K562 (cell line): Measurements from ENCODE around the gene VSTM2B. TPM values are rescaled to one million over a fixed set of nuclear protein-coding genes. Genes with fewer than 3 reads are reported as not detected.

Experiments used
- ATAC-seq: fragments of 200-7000 bp; cut with Tn5 transposase; 3 replicates; pipeline ENCODE4 v1.9.1; 2020; ENCODE audit warnings: moderate library complexity
- BruUV-seq: library from RNA; stranded (reverse); fragments of 400-500 nt; replicated peaks from 2 replicates; lab custom pipeline; 2021; lab: Mats Ljungman, UMichigan
- CTCF ChIA-PET: fragments of 300-600 bp; formaldehyde crosslinking; extraction: SDS; loops from one replicate; lab custom pipeline; 2021; ENCODE audit warnings: low intra/inter-chr PET ratio; lab: Yijun Ruan, JAX
- POLR2A ChIA-PET: fragments of 300-600, 350-650 bp; sonication (Branson Sonifier 250); formaldehyde crosslinking; extraction: SDS; loops from one replicate; lab custom pipeline; 2021; ENCODE audit warnings: antibody characterized with exemption, inconsistent platforms; lab: Yijun Ruan, JAX
- DNase-seq, 4 experiments: peaks; one replicate each; pipeline versions ENCODE4 v3.0.0 to v3.0.0-alpha.2; 2011 to 2018; ENCODE audit warnings: low spot score in 3 of 4, mixed read lengths in 3 of 4; ENCODE audit errors: extremely low read depth in 1 of 4
- FAIRE-seq: peaks from 2 replicates; lab custom pipeline; 2011; peaks lifted over from hg19 to GRCh38; lab: Jason Lieb, UNC
- H2AFZ ChIP-seq: 2 replicates; pipeline ENCODE4 v1.6.0; 2011; ENCODE audit warnings: low read depth, low read length, control low read depth, inconsistent platforms
- H3K27ac ChIP-seq: fragments of 200-600 bp; 3 replicates; pipeline ENCODE4 v1.8.0; 2011; ENCODE audit warnings: low read depth, mild to moderate bottlenecking, control low read depth, inconsistent platforms, low read length, moderate library complexity, mixed read lengths; ENCODE audit errors: extremely low read depth
- H3K27me3 ChIP-seq, 2 experiments: fragments of 300-600 bp in 1 of 2; 2 replicates in 1 of 2; 3 replicates in 1 of 2; pipeline versions ENCODE4 v1.6.0 to v1.8.0; 2011; ENCODE audit warnings: inconsistent platforms in 2 of 2, low read length in 2 of 2, mild to moderate bottlenecking in 1 of 2, mixed read lengths in 1 of 2, moderate library complexity in 1 of 2; ENCODE audit not compliant: control insufficient read depth in 2 of 2, insufficient read depth in 2 of 2
- H3K36me3 ChIP-seq: fragments of 300-600 bp; 3 replicates; pipeline ENCODE4 v1.8.0; 2011; ENCODE audit warnings: mild to moderate bottlenecking, low read length, inconsistent platforms; ENCODE audit not compliant: control insufficient read depth, insufficient read depth
- H3K4me1 ChIP-seq, 2 experiments: fragments of 200-600 bp in 1 of 2; replicated peaks in 1 of 2; 2 replicates in 1 of 2; 3 replicates in 1 of 2; pipeline versions ENCODE4 v1.5.1 to v1.8.0; 2011; ENCODE audit warnings: inconsistent platforms in 2 of 2, low read length in 2 of 2, mild to moderate bottlenecking in 1 of 2, mixed read lengths in 1 of 2, moderate library complexity in 1 of 2; ENCODE audit not compliant: control insufficient read depth in 2 of 2, insufficient read depth in 2 of 2
- H3K4me2 ChIP-seq: 2 replicates; pipeline ENCODE4 v1.6.1; 2011; ENCODE audit warnings: low read length, control low read depth, inconsistent platforms, mixed read lengths; ENCODE audit not compliant: insufficient read depth
- H3K4me3 ChIP-seq: fragments of 200-600 bp; sonication (generic), shearing (Covaris generic); 2 replicates; pipeline ENCODE4 v1.5.1; 2016; ENCODE audit warnings: control low read depth, inconsistent platforms
- H3K79me2 ChIP-seq: fragments of 200-600 bp; 3 replicates; pipeline ENCODE4 v1.8.0; 2011; ENCODE audit warnings: low read length, inconsistent platforms; ENCODE audit not compliant: control insufficient read depth, insufficient read depth
- H3K9ac ChIP-seq, 2 experiments: 2 replicates each; pipeline versions ENCODE4 v1.6.0 to v1.6.1; 2011; ENCODE audit warnings: low read depth in 2 of 2, low read length in 2 of 2, control low read depth in 1 of 2, inconsistent platforms in 1 of 2, mild to moderate bottlenecking in 1 of 2, mixed read lengths in 1 of 2; ENCODE audit not compliant: insufficient read depth in 1 of 2
- H3K9me1 ChIP-seq: one replicate; pipeline ENCODE4 v1.6.0; 2011; ENCODE audit warnings: inconsistent platforms, mild to moderate bottlenecking, low read length, moderate library complexity; ENCODE audit not compliant: control insufficient read depth, insufficient read depth
- H3K9me3 ChIP-seq: replicated peaks from 2 replicates; pipeline ENCODE4 v1.5.1; 2011; ENCODE audit warnings: low read depth, low read length, inconsistent platforms; ENCODE audit not compliant: control insufficient read depth, insufficient read depth
- H4K20me1 ChIP-seq: replicated peaks from 2 replicates; pipeline ENCODE4 v1.6.1; 2011; ENCODE audit warnings: low read length, inconsistent platforms, mixed read lengths; ENCODE audit not compliant: control insufficient read depth, insufficient read depth
- RBFOX2 ChIP-seq: fragments of 200-400 bp; formaldehyde crosslinking; IDR thresholded peaks from 2 replicates; pipeline ENCODE4 v1.6.1; 2017; ENCODE audit warnings: low read depth, mild to moderate bottlenecking, low read length, moderate library complexity
- RBM15 ChIP-seq: fragments of 200-400 bp; formaldehyde crosslinking; IDR thresholded peaks from 2 replicates; pipeline ENCODE4 v1.6.1; 2018; ENCODE audit warnings: mild to moderate bottlenecking, low read length, moderate library complexity; ENCODE audit not compliant: insufficient read depth
- ZNF263 ChIP-seq: sonication (generic); formaldehyde crosslinking; IDR thresholded peaks from 2 replicates; pipeline ENCODE4 v1.8.0; 2022; ENCODE audit warnings: mild to moderate bottlenecking, missing genetic modification reagents, borderline replicate concordance
- WGBS: fragments of 100-300 bp; shearing (Covaris generic); methylation state at CpG from one replicate; pipeline ENCODE4 v1.1.6; 2016; ENCODE audit warnings: low coverage, mixed read lengths; ENCODE audit not compliant: insufficient coverage; ENCODE audit errors: missing lambda C conversion rate; 5-methylcytosine and 5-hydroxymethylcytosine counted together
- in situ Hi-C: fragments of 300-500 bp; cut with MboI; formaldehyde crosslinking; loops from 4 replicates; pipeline ENCODE4 v1.15.0; 2018; ENCODE audit warnings: inconsistent platforms, mixed read lengths
- intact Hi-C: fragments of 100-400 bp; cut with micrococcal nuclease; formaldehyde crosslinking; loops from 2 replicates; pipeline ENCODE4 v1.14.2; 2022
- polyA plus RNA-seq, 8 experiments: library from polyadenylated mRNA; depleted of rRNA in 4 of 8; stranded (reverse) in 5 of 8; unstranded in 3 of 8; fragments of >200 nt; fragmentation: Nextera tagmentation in 2 of 8; fragmentation: Illumina TruSeq in 1 of 8; extraction: Ambion mirVana in 2 of 8; extraction: Trizol in 1 of 8; gene quantifications; 2 replicates each; pipeline versions ENCODE4 v1.2.1 to v1.2.3, GENCODE V29; 2011 to 2014; ENCODE audit warnings: inconsistent platforms in 1 of 8, missing spikeins in 1 of 8
- total RNA-seq, 7 experiments: library from RNA; depleted of rRNA in 6 of 7; stranded (reverse); fragments of >200 nt in 6 of 7; fragmentation: Illumina TruSeq in 2 of 7; extraction: Trizol in 2 of 7; gene quantifications; 2 replicates each; pipeline versions ENCODE4 v1.2.1 to v1.2.3, GENCODE V29; 2011 to 2021; ENCODE audit warnings: low replicate concordance in 1 of 7
- TF ChIP-seq, protein P1 (sequence below): IDR thresholded peaks from 2 replicates; pipeline ENCODE4 v1.6.1; 2014; ENCODE audit warnings: antibody characterized with exemption

The VSTM2B gene
- total and polyA plus RNA-seq, 9 of the 15 experiments (the other 6 are each of a cell fraction or from before 2014, with no cell fraction given): not detected

DNA sequence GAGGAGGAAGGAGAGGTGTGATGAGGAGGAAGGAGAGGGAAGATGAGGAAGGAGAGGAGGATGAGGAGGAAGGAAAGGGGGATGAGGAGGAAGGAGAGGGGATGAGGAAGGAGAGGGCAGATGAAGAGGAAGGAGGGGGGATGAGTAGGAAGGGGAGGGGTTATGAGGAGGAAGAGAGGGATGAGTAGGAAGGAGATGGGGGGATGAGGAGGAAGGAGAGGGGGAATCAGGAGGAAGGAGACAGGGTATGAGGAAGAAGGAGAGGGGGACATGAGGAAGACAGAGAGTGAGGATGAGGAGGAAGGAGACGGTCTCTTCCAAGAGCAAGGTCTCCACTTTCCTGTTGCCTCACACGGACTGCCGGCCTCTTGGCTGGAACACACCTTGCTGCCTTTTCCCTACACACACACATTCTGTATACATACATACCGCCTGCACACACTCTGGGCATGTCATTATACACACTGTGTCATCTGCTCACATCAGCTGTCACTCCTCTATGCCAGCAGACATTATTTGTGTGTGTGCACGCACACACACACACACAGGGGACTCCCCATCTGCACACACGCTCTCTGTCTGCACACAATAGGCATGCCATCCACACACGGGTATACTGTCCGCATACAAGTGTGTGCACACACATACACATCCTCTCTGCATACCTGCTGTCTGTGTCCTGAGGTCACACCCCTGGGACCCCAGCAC is 11.1 kb upstream of the VSTM2B start:
- ATAC-seq (peak; percentile 41), FAIRE-seq (no peak), DNase-seq (no peak)
- Histone ChIP-seq H2AFZ (no peak overlapping the region), H3K9ac (no peak overlapping the region), H3K27me3 (no peaks in the 10 kb centered on the region; a peak in 1 of 5 replicates), H3K4me1 (no peaks in the 10 kb centered on the region), H3K9me3 (no peaks in the 10 kb centered on the region), H3K4me3 (no peak overlapping the region), H3K36me3 (no peaks in the 10 kb centered on the region), H3K79me2 (no peaks in the 10 kb centered on the region), H3K4me2 (no peak overlapping the region), H4K20me1 (0 out of 2 replicates have a peak, but pooled peaks cover 3% of the 10 kb centered on the region), H3K9me1 (no peaks in the 10 kb centered on the region), H3K27ac (no peak overlapping the region)
- CTCF ChIA-PET: no interaction called here
- intact Hi-C loops: no loop called here
- TF ChIP-seq, protein P1, sequence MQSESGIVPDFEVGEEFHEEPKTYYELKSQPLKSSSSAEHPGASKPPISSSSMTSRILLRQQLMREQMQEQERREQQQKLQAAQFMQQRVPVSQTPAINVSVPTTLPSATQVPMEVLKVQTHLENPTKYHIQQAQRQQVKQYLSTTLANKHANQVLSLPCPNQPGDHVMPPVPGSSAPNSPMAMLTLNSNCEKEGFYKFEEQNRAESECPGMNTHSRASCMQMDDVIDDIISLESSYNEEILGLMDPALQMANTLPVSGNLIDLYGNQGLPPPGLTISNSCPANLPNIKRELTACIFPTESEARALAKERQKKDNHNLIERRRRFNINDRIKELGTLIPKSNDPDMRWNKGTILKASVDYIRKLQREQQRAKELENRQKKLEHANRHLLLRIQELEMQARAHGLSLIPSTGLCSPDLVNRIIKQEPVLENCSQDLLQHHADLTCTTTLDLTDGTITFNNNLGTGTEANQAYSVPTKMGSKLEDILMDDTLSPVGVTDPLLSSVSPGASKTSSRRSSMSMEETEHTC: no peak
- TF ChIP-seq ZNF263 (CRISPR knock-in tag): peak; percentile 63; the same call in 1 of the 2 replicates
- no TSS peak for BruUV-seq
- in situ Hi-C loops: no loop called here
- 1% methylated on average over 7 of the region's 8 CpGs for WGBS
- POLR2A ChIA-PET: no interaction called here

DNA sequence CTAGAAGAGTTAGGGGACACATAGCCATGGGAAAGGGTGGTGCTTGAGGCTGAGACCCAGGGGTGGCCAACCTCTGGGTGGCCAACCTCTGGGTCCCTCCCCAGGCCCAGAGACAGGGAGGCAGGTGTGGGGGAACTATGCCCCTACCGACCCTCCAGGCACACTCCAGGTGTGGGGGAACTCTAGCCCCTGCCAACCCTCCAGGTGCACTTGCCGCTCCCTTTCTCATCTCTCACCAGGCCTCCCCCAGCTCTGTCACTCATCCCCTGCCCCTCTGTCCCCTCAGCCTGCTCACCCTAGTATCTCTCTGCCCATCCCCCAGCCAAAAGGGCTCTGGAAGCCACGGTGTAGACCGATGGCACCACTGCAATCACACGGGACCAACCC is 10.6 kb upstream of the VSTM2B start:
- BruUV-seq: no TSS peak

More for the DNA sequence above, 10.6 kb upstream of the VSTM2B start:
- Histone ChIP-seq H3K27me3 (peaks cover 0 to 2% of the 10 kb centered on the region in 2 experiments; a peak in 2 of 5 replicates), H2AFZ (no peak overlapping the region), H3K9ac (no peak overlapping the region), H3K4me2 (no peak overlapping the region), H3K36me3 (no peaks in the 10 kb centered on the region), H3K9me1 (no peaks in the 10 kb centered on the region), H3K4me1 (no peaks in the 10 kb centered on the region), H3K27ac (no peak overlapping the region), H3K9me3 (no peaks in the 10 kb centered on the region), H3K4me3 (no peak overlapping the region), H4K20me1 (0 out of 2 replicates have a peak, but pooled peaks cover 3% of the 10 kb centered on the region), H3K79me2 (no peaks in the 10 kb centered on the region)
- intact Hi-C loops (no loop called here), in situ Hi-C loops (no loop called here)
- WGBS: 0% methylated on average over 1 of the region's 5 CpGs
- ChIA-PET POLR2A (interaction anchor here (0.8 kb wide), 1 partner anchor 25 kb away, joined by 3 read pairs; no protein-coding TSS in a partner anchor), CTCF (no interaction called here)
- FAIRE-seq (no peak), ATAC-seq (no peak; the same call in 2 of the 3 replicates), DNase-seq (no peak)
- no peak for TF ChIP-seq RBM15
- no peak for TF ChIP-seq RBFOX2
